ENCODE measurements around the gene PTPRJ.

GRCh38 chr11:48167380-48167779, 187.0 kb downstream of the PTPRJ start:
- TF ChIP-seq, protein P1, sequence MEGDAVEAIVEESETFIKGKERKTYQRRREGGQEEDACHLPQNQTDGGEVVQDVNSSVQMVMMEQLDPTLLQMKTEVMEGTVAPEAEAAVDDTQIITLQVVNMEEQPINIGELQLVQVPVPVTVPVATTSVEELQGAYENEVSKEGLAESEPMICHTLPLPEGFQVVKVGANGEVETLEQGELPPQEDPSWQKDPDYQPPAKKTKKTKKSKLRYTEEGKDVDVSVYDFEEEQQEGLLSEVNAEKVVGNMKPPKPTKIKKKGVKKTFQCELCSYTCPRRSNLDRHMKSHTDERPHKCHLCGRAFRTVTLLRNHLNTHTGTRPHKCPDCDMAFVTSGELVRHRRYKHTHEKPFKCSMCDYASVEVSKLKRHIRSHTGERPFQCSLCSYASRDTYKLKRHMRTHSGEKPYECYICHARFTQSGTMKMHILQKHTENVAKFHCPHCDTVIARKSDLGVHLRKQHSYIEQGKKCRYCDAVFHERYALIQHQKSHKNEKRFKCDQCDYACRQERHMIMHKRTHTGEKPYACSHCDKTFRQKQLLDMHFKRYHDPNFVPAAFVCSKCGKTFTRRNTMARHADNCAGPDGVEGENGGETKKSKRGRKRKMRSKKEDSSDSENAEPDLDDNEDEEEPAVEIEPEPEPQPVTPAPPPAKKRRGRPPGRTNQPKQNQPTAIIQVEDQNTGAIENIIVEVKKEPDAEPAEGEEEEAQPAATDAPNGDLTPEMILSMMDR (IDR thresholded peaks at IDR 0.05; ENCODE audit: poor library complexity): no peak
- no peak for TF ChIP-seq EZH2 (IDR thresholded peaks at IDR 0.05; ENCODE audit: borderline replicate concordance)
- no peak for TF ChIP-seq EZH2phosphoT487 (IDR thresholded peaks at IDR 0.05; ENCODE audit: low read depth, severe bottlenecking, unreplicated experiment)

Measured in hepatocyte (in vitro differentiated cells).